Measurements from ENCODE around the gene DYNC1LI1.

GRCh38 chr3:32508711-32509110 is 61.9 kb downstream of the DYNC1LI1 start:
- TF ChIP-seq TAF1 (IDR thresholded peaks at IDR 0.05; ENCODE audit: low read depth) (no peak), TEAD4 (IDR thresholded peaks at IDR 0.05) (no peak), FOXM1 (IDR thresholded peaks at IDR 0.05; ENCODE audit: borderline replicate concordance, low read depth) (no peak), CEBPB (IDR thresholded peaks at IDR 0.05) (no peak), USF1 (IDR thresholded peaks at IDR 0.05) (no peak), RAD21 (IDR thresholded peaks at IDR 0.05; ENCODE audit: low read depth) (no peak), CREB1 (IDR thresholded peaks at IDR 0.05; ENCODE audit: low read depth) (no peak), ZBTB7A (IDR thresholded peaks at IDR 0.05; ENCODE audit: low read depth) (no peak), YY1 (IDR thresholded peaks at IDR 0.05; ENCODE audit: low read depth) (no peak), EGR1 (IDR thresholded peaks at IDR 0.05) (no peak), MAX (IDR thresholded peaks at IDR 0.05) (no peak)
